Colonic mucosa (tissue), 4 donors: ENCODE measurements around the gene KRT85. TPM values are rescaled to one million over a fixed set of nuclear protein-coding genes. Genes with fewer than 3 reads are reported as not detected.
A peak's percentile ranks its signal among the peaks of the same experiment; 100 is the strongest.

ENCODE experiments used
- DNase-seq: peaks from one replicate; pipeline ENCODE4 v3.0.0-alpha.2; 2020
- H3K27ac ChIP-seq: fragments of 200-600 bp; one replicate; pipeline ENCODE4 v1.8.0; 2021
- H3K27me3 ChIP-seq: fragments of 200-600 bp; one replicate; pipeline ENCODE4 v1.8.0; 2021
- H3K36me3 ChIP-seq: fragments of 200-600 bp; one replicate; pipeline ENCODE4 v1.8.0; 2021
- H3K4me1 ChIP-seq: fragments of 200-600 bp; one replicate; pipeline ENCODE4 v1.8.0; 2021; ENCODE audit warnings: mild to moderate bottlenecking
- H3K4me3 ChIP-seq: fragments of 200-600 bp; one replicate; pipeline ENCODE4 v1.8.0; 2021
- H3K9ac ChIP-seq, 2 donors: one replicate each; pipeline ENCODE4 v1.7.0; 2013; ENCODE audit warnings: control low read depth in 2 of 2, low read depth in 2 of 2, low read length in 2 of 2
- H3K9me3 ChIP-seq: fragments of 200-600 bp; one replicate; pipeline ENCODE4 v1.8.0; 2021
- intact Hi-C: fragments of 100-400 bp; cut with DNase I; formaldehyde crosslinking; loops from one replicate; pipeline ENCODE4 v1.14.1; 2022
- total RNA-seq, 2 donors: library from RNA; stranded (reverse); fragmentation: NEBNext Ultra II Directional in 1 of 2; extraction: Animal tissue kit (Norgen Biotek cat#: 25700) in 1 of 2; gene quantifications; one replicate each; pipeline ENCODE4 v1.2.1, GENCODE V29; 2021
- TF ChIP-seq, protein P1 (sequence below): fragments of 200-600 bp; IDR thresholded peaks from one replicate; pipeline ENCODE4 v1.8.0; 2022; ENCODE audit warnings: antibody characterized with exemption, mild to moderate bottlenecking
- donor health status: healthy.
- donor health status: DM: no; HTN: no; CAD: no.
- donor health status: DM: no; HTN: no; CAD: no.

The KRT85 gene
- total RNA-seq, 2 donors from 2014 or later: not detected

DNA sequence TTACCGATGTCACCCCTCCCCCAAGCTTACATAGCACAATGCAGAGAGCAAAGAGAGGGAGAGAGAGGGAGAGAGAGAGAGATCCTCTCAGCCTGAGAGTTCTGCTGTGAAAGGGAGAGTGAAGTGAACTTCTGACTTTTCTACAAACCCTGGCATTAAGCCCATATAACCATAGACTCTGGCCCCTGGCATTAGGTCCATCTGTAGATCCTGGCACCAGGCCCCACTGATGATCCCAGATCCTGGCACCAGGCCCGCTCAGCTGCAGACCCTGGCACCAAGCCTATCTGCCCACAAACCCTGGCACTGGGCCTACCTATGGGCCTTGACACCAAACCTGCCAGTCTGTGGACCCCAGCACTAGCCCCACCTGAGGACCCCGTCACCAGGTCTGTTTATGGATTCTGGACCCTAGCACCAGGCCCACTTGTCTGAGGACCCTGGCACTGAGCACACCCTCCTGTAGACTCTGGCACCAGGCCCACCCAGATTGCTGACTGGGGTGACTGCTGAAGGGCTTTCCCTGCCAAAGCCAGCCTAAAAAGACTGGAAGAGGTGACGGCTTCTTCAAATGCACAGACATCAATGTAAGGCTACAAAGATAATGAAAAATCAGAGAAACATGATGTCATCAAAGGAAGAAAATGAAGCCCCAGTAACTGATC is 31.6 kb downstream of the KRT85 start:
- no peaks in the 10 kb centered on the region for H3K27me3 ChIP-seq
- intact Hi-C loops: no loop called here
- TF ChIP-seq, protein P1, sequence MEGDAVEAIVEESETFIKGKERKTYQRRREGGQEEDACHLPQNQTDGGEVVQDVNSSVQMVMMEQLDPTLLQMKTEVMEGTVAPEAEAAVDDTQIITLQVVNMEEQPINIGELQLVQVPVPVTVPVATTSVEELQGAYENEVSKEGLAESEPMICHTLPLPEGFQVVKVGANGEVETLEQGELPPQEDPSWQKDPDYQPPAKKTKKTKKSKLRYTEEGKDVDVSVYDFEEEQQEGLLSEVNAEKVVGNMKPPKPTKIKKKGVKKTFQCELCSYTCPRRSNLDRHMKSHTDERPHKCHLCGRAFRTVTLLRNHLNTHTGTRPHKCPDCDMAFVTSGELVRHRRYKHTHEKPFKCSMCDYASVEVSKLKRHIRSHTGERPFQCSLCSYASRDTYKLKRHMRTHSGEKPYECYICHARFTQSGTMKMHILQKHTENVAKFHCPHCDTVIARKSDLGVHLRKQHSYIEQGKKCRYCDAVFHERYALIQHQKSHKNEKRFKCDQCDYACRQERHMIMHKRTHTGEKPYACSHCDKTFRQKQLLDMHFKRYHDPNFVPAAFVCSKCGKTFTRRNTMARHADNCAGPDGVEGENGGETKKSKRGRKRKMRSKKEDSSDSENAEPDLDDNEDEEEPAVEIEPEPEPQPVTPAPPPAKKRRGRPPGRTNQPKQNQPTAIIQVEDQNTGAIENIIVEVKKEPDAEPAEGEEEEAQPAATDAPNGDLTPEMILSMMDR: no peak
- no peaks in the 10 kb centered on the region for H3K4me1 ChIP-seq
- no peak overlapping the region for H3K4me3 ChIP-seq
- no peak overlapping the region for H3K9ac ChIP-seq
- H3K9me3 ChIP-seq: no peaks in the 10 kb centered on the region
- peak; percentile 41 for DNase-seq
- no peak overlapping the region for H3K27ac ChIP-seq
- no peaks in the 10 kb centered on the region for H3K36me3 ChIP-seq

DNA sequence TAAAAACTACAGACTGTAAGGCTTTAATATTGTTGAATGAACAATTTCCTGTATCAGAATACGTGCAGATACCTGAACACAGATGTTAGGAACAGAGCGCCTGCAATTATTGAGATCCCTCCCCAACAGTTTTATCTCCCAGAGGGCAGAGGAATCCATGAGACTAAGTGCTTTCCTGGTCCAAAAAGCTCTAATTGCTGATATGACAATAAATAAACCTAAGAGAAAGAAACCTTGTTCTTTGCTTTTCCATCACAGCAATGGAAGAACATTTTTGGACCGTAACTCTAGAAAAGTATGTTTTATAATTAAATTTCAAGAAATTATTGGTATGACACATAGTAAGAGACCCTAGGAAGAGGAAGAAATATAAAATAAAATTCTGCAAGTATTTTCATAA is 33.1 kb downstream of the KRT85 start:
- no peak overlapping the region for H3K4me3 ChIP-seq
- no peaks in the 10 kb centered on the region for H3K27me3 ChIP-seq
- no peak overlapping the region for H3K27ac ChIP-seq
- no peak overlapping the region for H3K9ac ChIP-seq
- intact Hi-C loops: no loop called here
- no peaks in the 10 kb centered on the region for H3K9me3 ChIP-seq
- no peak for DNase-seq
- H3K4me1 ChIP-seq: no peaks in the 10 kb centered on the region
- H3K36me3 ChIP-seq: no peaks in the 10 kb centered on the region
- TF ChIP-seq, protein P1: no peak

DNA sequence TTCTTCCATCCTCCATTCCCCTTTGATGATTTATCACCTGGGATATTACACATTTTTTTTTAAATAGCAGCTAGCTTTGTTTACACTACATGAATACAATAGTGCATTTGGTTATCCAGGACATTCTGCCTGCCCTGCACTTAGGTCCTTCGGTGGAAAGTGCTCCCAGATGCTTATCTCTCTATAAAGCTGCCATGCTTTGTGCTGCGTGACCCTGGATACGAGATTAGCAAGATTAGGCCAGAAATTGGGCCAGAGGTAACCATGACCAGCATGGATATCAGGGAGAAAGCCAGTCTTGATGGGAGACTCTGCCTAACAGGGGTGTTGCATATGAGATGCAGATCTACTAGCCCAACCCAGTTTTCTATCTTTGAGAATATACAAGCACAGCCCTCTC is 34.0 kb downstream of the KRT85 start:
- Histone ChIP-seq H3K27me3 (no peaks in the 10 kb centered on the region), H3K36me3 (no peaks in the 10 kb centered on the region), H3K27ac (no peak overlapping the region), H3K9ac (no peak overlapping the region), H3K9me3 (no peaks in the 10 kb centered on the region), H3K4me3 (no peak overlapping the region), H3K4me1 (no peaks in the 10 kb centered on the region)
- TF ChIP-seq, protein P1: no peak
- no peak for DNase-seq
- intact Hi-C loops: no loop called here

DNA sequence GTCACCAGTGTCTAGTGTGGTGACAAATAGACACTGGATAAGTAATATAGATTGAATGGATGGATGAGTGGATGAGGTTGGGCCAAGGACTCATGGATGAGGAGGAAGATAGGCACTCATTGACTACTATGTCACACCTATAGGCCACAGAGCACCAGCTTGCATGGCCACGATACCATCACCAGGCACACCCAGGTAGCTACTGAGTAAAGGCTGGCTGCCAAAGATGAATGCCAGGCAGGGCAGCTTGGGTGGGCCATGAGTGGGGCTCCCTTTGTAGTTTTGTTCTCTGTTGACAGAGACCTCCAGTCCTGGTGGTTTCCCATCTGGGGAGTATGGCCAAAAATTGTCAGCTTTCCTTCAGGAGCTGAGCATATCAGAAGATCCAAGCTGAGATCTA is 34.9 kb downstream of the KRT85 start:
- no peak for DNase-seq
- Histone ChIP-seq H3K4me1 (no peaks in the 10 kb centered on the region), H3K9ac (no peak overlapping the region)

DNA sequence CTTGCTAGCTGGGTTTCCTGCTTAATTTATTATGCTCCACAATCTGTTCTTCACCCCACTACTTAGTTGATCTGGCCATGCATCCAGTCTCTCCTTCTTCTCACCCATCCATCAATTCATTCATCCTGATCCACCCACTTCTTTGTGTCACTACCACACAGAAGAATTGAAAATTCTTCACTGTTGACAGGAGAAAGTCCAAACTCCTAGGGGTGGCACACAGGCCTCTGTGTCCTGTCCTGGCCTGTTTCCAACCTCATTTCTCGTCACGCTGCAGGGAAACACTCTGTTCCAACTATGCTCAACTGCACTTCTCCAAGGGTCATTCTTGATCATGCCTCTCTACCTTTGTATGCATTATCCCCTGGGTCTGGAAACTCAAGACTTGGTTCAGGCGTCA is 35.4 kb downstream of the KRT85 start:
- DNase-seq: no peak
- TF ChIP-seq, protein P1: no peak
- intact Hi-C loops: no loop called here

More for the DNA sequence above, 34.9 kb downstream of the KRT85 start:
- Histone ChIP-seq H3K27ac (no peak overlapping the region), H3K36me3 (no peaks in the 10 kb centered on the region), H3K4me3 (no peak overlapping the region), H3K9me3 (no peaks in the 10 kb centered on the region), H3K27me3 (no peaks in the 10 kb centered on the region)
- intact Hi-C loops: no loop called here
- TF ChIP-seq, protein P1: no peak

More for the DNA sequence above, 35.4 kb downstream of the KRT85 start:
- Histone ChIP-seq H3K4me1 (no peaks in the 10 kb centered on the region), H3K27me3 (no peaks in the 10 kb centered on the region), H3K36me3 (no peaks in the 10 kb centered on the region), H3K4me3 (no peak overlapping the region), H3K9ac (no peak overlapping the region), H3K9me3 (no peaks in the 10 kb centered on the region), H3K27ac (no peak overlapping the region)
